GM21447 (cell line): ENCODE data around the gene TNPO3.

Source experiments
- ATAC-seq: cut with Tn5 transposase; IDR thresholded peaks from one replicate; pipeline ENCODE4 v1.9.1; 2021; ENCODE audit not compliant: unreplicated experiment

Gene TNPO3

DNA sequence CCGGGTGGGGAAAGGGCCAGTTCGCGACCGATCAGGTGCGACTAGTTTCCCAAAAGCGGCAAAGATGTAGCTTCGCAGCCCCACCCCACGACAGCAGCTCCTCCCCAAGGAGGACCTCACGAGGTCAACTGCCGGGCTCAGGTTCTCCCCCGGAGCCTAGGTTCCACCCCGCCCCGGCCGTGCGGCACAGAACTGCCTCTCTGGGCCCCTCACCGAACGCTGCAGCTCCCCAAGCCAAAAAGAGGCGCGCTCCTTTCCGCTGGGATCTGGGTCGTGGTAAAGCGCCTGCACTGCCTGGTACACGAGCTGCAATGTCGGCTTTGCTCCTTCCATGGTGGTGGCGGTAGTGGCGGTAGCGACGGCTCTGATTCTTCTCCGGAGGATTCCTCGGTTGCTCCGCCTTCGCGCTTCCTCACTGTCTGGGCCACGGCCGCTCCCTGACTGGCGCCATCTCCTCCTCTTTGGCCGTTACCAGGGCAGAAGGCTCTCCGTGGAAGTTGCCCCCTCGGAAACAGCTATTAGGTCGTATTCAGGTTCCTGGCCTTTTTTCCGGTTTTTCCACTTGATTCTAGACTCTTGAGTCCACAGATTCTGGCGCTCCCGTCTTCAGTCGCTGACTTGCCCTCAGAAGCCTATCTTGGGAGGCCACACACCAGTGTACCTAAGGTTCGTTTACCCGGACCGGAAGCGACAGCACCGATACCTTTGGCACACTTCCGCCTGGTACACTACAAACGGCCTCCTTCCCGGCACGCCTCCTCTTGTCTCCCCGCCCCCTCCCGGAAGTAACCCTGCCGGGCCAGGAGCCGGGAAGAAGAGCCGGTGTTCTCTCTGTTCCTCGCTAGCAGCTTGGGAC, at the start of gene TNPO3:
TSS of gene TNPO3 (minus strand) at position 674 of the 856 bp plus-strand sequence. CDS start at position 333, 341 bp downstream.
- peak; percentile 90 for ATAC-seq

DNA sequence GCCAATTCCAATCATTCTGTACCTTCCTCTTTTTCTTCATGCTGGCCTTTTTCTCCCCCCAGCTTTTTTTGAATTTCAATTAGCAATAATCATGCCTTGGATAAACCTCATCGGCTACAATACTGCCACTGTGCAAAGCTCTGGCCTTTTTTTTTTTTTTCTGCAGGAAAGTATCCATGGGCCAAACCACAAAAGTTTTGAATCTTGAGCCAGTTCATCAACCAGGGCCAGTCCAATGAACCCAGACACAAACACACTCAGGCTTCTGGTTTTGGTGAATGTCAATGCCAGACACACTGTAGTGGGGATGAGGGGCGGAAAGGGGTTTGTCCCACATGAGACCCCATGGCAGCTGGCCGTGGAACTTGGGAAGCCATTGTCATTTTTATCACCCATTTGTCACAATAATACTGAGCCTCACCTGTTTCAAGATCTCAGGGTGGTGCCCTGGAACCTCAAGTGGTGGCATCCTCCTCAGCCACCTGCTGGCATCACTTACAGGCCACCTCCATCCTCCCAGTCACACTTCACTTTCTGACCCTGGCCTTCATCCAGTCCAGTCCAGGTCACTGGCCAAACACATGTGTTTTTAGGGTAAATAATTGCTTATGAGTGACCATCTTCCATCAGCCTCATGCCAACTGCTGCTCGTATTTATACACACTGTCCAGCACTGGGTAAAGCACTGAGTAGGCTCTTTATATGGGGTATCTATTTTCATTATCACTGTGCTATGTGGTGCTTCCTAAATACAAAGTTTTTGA, 48.8 kb upstream of the TNPO3 start:
- no peak for ATAC-seq

DNA sequence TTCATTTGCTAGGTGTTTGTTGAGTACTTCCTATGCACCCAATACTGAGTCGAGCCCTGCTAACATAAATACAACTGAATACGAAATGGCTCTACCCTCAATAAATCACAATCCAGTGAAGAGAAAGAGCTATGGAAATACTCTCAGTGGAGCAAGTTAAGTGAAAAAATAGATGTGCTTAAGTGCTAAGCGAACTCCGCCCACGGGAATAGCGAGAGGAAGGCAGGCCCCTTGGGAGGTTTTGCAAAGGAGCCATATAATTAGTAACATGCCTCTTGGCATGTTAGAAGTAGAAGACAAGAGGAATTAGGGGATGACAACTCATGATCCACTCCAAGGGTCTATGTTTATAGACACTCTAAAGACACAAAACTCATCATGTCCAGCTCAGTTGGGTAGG, 46.8 kb upstream of the TNPO3 start:
- no peak for ATAC-seq

DNA sequence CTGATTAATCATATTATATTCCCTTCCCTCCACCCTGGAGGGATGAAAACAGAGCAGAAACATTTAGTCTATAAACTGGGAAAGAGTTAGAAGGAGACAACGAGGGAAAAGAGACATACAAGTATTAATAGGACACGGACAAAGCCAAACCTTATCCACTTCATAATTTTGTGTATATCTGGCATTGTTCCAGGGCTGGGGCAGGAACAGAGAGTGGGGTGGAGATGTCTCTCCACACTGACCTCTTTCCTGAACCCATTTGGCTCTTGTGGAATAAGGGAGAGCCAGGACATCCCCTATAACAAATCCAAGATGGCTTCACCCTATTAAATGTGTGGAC, 45.9 kb upstream of the TNPO3 start:
- ATAC-seq = no peak

DNA sequence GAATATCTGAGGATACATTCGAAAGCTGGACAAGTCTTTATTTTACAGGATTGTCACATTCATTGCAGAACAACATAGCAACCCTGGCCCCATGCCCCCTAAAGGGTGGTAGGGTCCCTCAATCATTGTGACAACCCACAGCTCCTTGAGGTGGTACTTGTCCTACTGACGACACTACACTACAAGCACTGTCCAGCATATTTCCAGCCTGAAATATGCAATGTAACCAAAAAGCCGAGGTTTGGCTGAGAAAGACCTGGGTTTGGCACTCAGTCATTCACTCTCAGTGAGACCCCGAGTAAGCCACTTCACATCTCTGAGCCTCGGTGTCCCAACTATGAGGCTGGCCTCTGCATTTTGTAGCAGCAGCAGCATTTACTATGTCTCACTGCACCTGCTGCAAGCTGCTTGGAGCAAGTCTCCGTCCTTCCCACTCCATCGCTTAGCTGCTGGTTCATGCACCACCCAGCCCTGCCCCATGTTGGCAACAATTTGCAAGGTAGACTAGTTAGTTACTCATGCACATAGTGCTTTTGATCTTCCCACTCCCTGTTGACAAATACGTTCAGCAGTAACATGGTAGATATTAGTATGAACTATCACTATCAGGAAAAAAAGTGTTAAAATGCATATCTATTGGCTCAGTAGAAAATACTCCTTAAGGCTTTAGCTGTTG, 43.6 kb upstream of the TNPO3 start:
- ATAC-seq = no peak

DNA sequence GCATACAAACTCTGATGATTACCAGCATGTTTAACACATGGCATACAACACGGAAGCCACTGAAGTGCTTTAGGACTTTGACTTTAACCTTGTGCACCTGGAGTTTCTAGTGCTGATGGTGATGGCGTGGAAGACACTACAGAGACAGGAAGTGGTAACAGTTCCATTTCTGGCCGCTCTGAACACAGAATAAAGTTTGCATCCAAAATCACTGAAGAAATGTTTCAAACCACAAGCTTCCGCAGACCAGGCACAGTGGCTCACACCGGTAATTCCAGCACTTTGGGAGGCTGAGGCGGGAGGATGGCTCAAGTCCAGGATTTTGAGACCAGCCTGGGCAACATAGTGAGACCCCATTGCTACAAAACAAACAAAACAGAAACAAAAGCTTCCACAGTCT, 40.3 kb upstream of the TNPO3 start:
- ATAC-seq = peak; percentile 90

DNA sequence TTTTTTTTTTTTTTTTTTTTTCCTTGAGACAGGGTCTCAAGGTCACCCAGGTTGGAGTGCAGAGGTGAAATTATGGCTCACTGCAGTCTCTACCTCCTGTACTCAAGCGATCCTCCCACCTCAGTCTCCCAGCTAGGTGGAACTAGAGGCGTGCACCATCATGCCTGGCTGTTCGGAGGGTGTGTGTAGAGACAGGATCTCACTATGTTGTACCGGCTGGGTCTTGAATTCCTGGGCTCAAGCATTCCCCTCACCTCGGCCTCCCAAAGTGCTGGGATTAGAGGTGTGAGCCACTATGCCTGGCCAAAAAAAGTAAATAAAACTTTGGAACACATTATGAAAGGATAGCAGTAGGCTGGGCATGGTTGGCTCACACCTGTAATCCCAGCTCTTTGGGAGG, 39.6 kb upstream of the TNPO3 start:
- no peak for ATAC-seq

DNA sequence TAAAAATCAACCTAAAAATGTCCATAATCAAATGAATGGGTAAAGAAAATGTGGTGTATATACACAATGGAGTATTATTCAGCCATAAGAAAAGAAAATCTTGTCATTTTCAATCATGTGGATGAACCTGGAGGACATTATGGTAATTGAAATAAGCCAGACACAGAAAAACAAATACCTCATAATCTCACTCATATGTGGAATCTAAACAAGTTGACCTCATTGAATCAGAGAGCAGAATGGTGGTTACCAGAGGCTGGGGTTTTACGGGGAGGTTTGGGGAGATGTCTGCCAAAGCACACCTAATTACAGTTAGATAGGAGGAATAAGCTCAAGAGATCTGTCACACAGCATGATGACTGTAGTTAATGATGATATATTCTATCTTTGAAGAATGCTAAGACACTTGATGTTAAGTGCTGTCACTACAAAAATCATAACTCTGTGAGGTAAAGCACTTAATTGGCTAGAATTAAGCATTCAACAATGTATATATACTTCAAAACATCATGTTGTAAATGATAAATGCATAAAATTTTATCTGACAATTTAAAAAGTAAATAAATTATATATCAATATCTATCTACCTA, 39.1 kb upstream of the TNPO3 start:
- no peak for ATAC-seq

DNA sequence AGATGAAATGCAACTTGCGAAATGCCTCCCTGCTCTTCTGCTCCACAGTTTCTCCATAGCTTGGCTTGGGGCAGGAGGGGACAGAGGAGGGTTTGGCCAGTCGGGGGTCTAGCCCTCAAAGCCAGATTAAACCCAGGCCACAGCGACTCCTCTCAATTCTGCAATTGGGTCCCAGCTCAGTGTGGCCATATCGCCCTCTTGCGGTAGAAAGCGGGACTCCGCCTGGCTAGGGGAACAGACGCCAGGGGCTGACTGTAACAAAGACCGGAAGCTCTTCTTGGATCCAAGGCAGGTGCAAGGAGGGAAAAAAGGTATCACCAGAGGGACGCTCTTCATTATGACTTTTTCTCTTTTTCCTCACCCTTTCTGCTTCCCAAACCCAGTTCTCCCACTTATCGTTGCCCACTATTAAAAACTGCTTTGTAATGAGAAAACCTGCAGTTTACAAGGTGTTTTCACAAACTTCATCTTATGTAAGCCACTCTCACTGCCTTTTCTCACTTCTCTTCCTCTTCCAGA, 36.6 kb upstream of the TNPO3 start:
- ATAC-seq = peak; percentile 40

DNA sequence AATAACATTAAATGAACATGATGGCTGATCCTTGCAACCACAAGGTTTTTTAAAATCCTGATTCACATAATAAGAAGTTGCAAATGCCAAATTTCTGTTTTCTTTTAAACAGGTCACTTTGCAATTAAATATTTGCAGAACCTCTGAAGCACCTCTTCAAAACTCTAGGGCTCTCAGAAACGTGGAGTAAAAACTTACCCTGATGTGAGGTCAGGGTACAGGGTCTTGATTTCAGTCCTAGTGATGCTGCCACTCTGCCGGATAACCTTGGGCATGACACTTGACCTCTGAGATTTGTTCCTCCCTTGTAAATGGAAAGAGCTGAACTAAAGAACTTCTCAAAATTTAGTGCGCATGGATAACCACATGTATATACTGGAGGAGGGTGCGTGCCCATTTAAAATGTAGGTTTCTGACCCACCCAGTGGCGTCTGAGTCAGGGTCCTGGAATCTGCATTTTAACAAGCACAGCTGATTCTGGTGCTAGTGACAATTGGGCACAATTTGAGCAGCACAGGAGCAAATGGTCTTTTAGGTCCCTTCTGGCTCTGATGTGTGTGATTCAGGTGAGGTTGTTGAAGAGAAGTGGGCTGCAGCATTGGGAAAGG, 35.5 kb upstream of the TNPO3 start:
- no peak for ATAC-seq

DNA sequence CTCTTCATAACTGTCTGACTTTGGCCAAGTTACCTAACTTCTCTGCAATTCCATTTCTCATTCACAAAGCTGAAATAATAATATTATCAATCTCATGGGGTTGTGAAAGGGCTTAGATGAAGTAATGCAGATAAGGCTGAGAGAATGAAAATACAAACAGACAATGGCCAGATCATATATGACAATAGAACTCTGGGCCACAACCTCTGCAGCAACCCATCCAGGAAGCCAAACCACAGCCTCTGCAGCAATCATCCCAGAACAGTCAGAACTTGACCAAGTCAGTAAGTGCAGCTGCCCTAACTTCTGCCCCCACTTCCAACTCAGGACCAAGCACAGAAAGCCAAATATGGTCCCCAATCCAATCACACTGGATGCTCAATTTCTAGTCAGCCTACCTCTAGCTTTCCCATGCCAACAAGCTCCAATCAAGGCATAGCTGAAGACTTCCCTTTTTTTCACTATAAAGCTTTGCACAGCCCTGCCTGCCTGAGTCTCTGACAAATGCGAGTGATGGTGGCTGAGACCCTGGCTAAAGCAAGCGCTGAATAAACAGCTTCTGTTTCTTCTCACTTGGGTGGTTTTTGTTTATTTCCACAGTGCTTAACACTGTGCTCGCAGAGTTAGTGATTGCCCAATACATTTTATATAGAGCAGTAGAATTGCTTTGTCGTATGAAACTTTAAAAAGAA, 34.8 kb upstream of the TNPO3 start:
- peak; percentile 93 for ATAC-seq

DNA sequence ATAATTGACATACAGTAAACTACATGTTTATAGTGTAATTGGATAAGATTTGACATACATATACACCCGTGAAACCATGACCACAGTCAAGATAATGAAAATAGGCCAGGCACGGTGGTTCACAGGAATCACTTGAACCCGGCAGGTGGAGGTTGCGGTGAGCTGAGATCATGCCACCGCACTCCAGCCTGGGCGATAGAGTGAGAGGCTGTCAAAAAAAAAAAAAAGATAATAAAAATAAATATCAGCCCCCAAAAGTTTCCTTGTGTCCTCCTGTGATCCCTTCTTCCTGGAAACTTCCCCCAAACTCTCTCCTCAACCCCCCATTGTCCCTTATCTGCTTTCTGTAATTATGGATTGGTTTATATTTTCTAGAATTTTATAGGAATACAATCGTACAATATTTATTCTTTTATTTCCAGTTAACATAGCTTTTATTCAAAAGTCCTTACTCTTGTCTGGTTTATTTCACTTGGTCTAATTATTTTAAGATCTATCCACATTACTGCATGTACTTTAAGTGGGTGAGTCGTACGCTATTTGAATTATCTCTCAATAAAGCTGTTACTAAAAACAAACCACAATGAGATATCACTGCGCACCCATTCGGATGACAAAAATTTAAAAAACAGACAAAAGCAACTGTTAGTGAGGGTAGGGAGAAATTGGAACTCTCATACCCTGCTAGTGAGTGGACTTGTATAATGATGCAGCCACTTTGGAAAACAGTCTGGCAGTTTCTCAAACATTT, 30.1 kb upstream of the TNPO3 start:
- no peak for ATAC-seq

DNA sequence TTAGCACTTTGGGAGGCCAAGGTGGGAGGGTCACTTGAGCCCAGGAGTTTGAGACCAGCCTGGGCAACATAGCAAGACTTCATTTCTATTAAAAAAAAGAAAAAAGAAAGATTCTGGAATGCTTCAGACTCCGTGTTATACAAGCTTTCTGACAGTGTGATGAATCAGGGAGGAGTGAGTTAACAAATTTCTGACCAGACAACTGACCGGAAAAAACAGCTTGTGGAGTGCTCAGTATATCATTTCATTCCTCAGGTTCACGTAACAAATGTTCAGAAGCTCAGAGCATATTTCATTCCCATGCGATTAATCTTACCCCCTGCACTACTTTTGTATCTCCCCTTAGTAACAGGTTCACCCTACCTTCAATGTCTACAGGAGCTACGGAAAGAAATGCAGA, 28.6 kb upstream of the TNPO3 start:
- no peak for ATAC-seq

DNA sequence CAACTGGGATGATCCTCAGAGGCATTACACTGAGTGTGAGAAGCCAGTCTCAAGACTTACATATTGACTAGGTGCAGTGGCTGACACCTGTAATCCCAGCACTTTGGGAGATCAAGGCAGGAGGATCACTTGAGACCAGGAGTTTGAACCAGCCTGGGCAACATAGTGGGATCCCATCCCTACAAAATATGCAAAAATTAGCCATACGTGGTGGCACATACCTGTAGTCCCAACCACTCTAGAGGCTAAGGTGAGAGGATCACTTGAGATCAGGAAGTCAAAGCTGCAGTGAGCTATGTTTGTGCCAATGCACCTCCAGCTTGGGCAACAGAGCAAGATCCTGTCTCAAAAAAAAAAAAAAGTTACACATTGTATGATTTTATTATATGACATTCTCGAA, 23.5 kb upstream of the TNPO3 start:
- ATAC-seq = no peak

DNA sequence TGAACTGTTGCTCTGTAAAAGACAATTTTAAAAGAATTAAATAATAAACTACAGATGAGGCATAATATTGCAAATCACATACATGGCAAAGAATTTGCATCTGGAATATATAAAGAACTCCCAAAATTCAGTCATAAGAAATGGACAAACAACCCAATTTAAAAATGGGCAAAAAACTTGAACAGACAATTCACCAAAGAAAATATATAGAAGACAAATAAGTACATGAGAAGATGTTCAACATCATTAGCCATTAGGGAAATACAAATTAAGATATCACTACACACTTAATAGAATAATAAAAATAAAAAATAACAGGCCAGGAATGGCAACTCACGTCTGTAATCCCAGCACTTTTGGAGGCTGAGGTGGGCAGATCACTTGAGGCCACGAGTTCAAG, 22.0 kb upstream of the TNPO3 start:
- ATAC-seq = no peak

DNA sequence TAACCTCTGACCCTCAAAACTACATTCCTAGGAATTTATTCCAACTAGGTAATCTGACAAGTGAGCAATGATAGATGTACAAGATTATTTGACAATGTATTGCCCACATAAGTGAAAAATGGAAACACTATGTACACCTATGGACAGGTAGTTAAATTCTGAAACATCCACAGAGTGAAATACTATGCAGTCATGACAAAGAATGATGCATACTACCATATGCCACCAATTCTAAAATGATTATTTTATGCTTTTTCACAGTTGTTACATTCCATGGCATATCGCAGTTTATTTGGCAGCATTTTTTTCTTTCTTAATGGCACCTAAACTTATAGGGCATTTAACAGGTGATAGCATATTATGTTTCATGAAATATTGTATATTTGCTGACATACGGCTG, 20.1 kb upstream of the TNPO3 start:
- ATAC-seq = no peak

DNA sequence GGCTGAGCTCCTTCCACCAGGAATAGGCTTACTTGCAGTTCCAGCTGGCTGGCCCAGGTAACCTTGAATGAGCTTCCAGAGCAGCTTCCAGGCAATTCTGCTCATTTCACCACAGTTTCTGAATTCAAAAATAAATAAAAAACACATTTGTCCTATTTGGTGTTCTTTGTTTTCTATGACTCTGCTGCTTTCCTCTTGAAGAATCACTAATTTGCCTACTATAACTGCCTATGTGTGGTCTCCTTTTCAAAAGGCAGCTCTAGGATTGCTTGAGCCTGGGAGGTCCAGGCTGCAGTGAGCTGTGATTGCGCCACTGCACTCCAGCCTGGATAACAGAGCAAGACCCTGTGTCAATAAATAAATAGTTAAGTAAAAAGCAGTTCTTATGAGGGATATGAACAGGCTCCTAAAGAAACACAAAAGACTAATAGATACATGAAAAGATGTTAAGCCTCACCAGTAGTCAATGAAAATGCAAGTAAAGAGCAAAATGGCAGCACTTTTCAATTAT, 19.5 kb upstream of the TNPO3 start:
- no peak for ATAC-seq

DNA sequence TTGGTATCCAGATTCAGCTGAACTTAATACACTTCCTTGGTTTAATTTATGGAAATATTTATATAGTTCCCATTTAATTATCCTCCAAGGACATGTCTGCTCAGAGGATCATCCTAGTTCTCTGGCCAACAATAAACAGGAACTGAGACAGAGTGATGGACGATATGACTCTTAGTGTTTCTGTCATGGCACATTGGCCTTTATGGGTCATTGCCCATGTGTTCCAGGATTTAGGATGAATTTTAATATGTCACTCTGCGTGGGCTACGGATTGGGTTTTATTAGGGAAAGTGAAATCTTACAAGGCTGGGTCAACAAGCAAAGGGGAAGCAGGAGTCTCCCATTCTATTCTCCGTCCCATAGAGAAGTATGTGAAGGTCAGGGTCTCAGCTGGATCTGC, 18.8 kb upstream of the TNPO3 start:
- no peak for ATAC-seq

DNA sequence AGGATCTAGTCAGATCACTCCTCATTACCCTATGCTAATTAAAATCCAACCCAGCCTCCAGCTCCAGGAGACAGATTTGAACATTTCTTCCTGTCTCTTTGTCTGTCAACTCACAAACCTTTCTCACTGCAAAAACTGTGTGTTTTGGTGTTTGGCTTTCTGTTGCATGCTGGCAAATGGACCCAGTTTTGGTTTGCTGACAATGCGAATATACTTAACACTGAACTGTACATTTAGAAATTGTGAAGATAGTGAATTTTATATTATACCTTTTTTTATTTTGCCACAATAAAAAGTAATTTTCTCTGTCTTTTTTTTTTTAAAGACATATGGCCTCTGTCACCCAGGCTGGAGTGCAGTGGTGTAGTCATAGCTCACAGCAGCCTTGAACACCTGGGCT, 18.3 kb upstream of the TNPO3 start:
- no peak for ATAC-seq
